H1 (cell line): ENCODE data around the gene CACNB2.

Experiments used
- ATF3 ChIP-seq: IDR thresholded peaks from 2 replicates; pipeline ENCODE4 v1.6.1; 2011; ENCODE audit warnings: low read depth, mild to moderate bottlenecking, low read length; ENCODE audit not compliant: insufficient read depth
- CBX8 ChIP-seq: fragments of 300-800, 300-1000 bp; sonication (generic); IDR thresholded peaks from 2 replicates; pipeline ENCODE4 v1.7.1; 2016; ENCODE audit warnings: low read depth, low read length, borderline replicate concordance
- CHD7 ChIP-seq: fragments of 300-600 bp; sonication (generic); IDR thresholded peaks from 2 replicates; pipeline ENCODE4 v1.7.1; 2012; ENCODE audit warnings: low read length, moderate library complexity, mild to moderate bottlenecking, inconsistent platforms; ENCODE audit not compliant: insufficient replicate concordance
- EZH2 ChIP-seq: fragments of 200-600 bp; sonication (generic); IDR thresholded peaks from 2 replicates; pipeline ENCODE4 v1.7.1; 2012; ENCODE audit warnings: low read depth, mild to moderate bottlenecking, moderate library complexity, low read length, inconsistent platforms; ENCODE audit not compliant: severe bottlenecking
- JUND ChIP-seq: IDR thresholded peaks from 2 replicates; pipeline ENCODE4 v1.6.1; 2011; ENCODE audit warnings: mild to moderate bottlenecking, improper control_type of control experiment, low read length
- POLR2A ChIP-seq, 2 experiments: IDR thresholded peaks; 1 replicate in 1 of 2; 2 replicates in 1 of 2; pipeline ENCODE4 v1.6.1; 2011; ENCODE audit warnings: low read depth in 2 of 2, low read length in 2 of 2, mild to moderate bottlenecking in 2 of 2; ENCODE audit errors: control extremely low read depth in 1 of 2
- RFX5 ChIP-seq: IDR thresholded peaks from 2 replicates; pipeline ENCODE4 v1.6.1; 2011; ENCODE audit warnings: low read depth, low read length, improper control_type of control experiment, borderline replicate concordance
- TCF12 ChIP-seq: IDR thresholded peaks from 2 replicates; pipeline ENCODE4 v1.6.1; 2011; ENCODE audit warnings: low read depth, mild to moderate bottlenecking, low read length
- YY1 ChIP-seq: IDR thresholded peaks from 2 replicates; pipeline ENCODE4 v1.6.1; 2011; ENCODE audit warnings: low read depth, mild to moderate bottlenecking, low read length
- TF ChIP-seq, protein P1 (sequence below), 3 experiments: IDR thresholded peaks; 1 replicate in 2 of 3; 2 replicates in 1 of 3; pipeline versions ENCODE4 v1.5.1 to v1.6.1; 2011; ENCODE audit warnings: low read length in 3 of 3, mild to moderate bottlenecking in 3 of 3, inconsistent platforms in 2 of 3, low read depth in 1 of 3, moderate library complexity in 1 of 3; ENCODE audit not compliant: insufficient read depth in 1 of 3; ENCODE audit errors: control extremely low read depth in 1 of 3

DNA sequence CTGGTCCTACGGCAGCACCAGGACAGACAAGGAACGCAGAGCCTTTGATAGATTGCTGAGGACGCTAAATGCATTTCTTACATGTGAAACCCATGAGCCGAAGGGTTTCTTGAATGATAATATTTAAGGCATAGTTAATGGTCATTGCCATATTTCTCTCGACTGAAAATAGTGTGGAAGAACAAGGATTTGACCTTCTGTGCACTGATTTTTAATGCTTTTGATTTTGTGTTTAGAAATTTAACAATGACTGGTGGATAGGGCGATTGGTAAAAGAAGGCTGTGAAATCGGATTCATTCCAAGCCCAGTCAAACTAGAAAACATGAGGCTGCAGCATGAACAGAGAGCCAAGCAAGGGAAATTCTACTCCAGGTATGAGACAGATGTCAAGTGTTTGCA is 360.4 kb downstream of the CACNB2 start:
- TF ChIP-seq, protein P1, sequence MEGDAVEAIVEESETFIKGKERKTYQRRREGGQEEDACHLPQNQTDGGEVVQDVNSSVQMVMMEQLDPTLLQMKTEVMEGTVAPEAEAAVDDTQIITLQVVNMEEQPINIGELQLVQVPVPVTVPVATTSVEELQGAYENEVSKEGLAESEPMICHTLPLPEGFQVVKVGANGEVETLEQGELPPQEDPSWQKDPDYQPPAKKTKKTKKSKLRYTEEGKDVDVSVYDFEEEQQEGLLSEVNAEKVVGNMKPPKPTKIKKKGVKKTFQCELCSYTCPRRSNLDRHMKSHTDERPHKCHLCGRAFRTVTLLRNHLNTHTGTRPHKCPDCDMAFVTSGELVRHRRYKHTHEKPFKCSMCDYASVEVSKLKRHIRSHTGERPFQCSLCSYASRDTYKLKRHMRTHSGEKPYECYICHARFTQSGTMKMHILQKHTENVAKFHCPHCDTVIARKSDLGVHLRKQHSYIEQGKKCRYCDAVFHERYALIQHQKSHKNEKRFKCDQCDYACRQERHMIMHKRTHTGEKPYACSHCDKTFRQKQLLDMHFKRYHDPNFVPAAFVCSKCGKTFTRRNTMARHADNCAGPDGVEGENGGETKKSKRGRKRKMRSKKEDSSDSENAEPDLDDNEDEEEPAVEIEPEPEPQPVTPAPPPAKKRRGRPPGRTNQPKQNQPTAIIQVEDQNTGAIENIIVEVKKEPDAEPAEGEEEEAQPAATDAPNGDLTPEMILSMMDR (IDR thresholded peaks at IDR 0.05; ENCODE audit: control extremely low read depth in 1 of 3, insufficient read depth in 1 of 3, low read depth in 1 of 3, low read length in 3 of 3) = no peak
- TF ChIP-seq ATF3 (no peak), TCF12 (no peak), CHD7 (no peak), YY1 (no peak), CBX8 (no peak), EZH2 (no peak), POLR2A (IDR thresholded peaks at IDR 0.05; ENCODE audit: control extremely low read depth in 1 of 2, low read depth in 2 of 2, low read length in 2 of 2) (no peak), JUND (no peak), RFX5 (no peak)
